ENCODE data around the gene DDX52. TPM values are rescaled to one million over a fixed set of nuclear protein-coding genes. Genes with fewer than 3 reads are reported as not detected.
"Not testable (repeated sequence)": the region's sequence is repeated elsewhere in the genome, so short reads cannot be mapped to it uniquely, and the experiment has no call there.

DDX52 gene, protein sequence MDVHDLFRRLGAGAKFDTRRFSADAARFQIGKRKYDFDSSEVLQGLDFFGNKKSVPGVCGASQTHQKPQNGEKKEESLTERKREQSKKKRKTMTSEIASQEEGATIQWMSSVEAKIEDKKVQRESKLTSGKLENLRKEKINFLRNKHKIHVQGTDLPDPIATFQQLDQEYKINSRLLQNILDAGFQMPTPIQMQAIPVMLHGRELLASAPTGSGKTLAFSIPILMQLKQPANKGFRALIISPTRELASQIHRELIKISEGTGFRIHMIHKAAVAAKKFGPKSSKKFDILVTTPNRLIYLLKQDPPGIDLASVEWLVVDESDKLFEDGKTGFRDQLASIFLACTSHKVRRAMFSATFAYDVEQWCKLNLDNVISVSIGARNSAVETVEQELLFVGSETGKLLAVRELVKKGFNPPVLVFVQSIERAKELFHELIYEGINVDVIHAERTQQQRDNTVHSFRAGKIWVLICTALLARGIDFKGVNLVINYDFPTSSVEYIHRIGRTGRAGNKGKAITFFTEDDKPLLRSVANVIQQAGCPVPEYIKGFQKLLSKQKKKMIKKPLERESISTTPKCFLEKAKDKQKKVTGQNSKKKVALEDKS
- total RNA-seq: 33.9 and 35.0 TPM in 2 replicates

DNA sequence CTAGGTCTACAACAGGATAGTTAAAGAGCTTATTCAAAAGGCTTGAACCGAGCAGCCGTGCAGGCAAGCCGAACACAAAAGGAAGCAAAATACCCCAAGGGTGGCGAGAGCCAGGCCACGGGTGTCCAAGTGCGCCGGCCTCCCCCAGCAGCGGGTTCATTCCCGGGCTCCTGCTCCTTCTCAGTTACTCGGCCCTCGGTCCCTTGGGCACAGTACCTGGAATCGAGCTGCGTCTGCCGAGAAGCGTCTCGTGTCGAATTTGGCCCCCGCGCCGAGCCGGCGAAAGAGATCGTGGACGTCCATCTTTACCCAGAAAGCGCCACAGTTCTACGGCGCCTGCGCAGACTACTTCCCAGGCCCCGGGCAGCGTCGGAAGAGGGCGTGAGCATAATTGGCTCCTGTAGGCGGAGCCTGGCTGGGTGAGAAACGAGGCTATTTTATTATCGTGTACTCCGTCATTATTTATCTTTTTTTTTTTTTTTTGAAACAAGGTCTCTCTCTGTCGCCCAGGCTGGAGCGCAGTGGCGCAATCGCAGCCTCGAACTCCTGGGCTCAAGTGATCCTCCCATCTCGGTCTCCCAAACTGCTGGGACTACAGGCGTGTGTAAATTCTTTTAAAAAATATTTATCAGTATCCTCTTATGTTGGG, at the start of gene DDX52:
DDX52 (minus strand) TSS at position 329 of the 649 bp plus-strand sequence; CDS start at position 303, 26 bp downstream.
- intact Hi-C loops (cut with micrococcal nuclease): loop anchor here (1.0 to 10.0 kb wide), 3 partner anchors 34 to 152 kb away; partner anchors contain the start of gene SYNRG

DNA sequence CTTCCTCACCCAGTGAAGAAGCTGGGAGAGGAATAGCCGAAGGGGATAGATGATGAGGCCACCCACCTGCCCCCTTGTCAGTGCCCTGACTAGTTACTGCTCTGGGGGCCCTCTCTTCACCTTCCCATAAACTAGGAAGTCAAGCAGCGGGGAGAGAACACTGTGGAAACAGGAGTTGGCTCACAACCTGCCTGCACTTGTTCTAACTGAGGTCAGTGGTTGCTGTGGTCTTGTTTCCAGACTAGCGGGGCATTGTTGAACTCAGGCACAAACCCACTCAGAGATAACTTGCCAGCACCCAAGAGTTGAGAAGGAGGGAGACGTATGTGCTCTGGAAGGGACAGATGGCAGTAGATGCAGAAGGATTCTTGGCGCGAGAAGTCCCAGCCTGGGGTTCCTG, 48.6 kb upstream of the DDX52 start:
- intact Hi-C loops (cut with micrococcal nuclease): no loop called here

DNA sequence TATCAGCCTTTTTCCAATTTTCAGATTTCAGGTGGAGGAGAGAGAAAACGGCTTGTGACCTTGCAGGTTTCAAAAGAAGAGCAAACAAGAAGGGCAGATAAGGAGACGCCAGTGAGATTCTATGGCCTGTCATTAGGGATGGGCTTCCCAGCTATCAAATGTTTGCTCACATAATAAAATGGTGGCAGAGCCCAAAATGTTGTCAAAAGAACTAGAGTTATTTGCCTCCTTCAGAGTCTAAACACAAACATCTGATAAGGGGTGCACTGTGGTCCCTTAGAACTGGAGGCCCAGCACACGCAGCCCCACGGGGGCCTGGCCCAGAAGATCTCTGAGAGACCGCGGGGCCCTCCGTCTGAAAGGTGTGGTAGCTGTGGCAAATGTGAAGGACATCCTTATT, 46.1 kb upstream of the DDX52 start:
- intact Hi-C loops (cut with micrococcal nuclease): no loop called here

DNA sequence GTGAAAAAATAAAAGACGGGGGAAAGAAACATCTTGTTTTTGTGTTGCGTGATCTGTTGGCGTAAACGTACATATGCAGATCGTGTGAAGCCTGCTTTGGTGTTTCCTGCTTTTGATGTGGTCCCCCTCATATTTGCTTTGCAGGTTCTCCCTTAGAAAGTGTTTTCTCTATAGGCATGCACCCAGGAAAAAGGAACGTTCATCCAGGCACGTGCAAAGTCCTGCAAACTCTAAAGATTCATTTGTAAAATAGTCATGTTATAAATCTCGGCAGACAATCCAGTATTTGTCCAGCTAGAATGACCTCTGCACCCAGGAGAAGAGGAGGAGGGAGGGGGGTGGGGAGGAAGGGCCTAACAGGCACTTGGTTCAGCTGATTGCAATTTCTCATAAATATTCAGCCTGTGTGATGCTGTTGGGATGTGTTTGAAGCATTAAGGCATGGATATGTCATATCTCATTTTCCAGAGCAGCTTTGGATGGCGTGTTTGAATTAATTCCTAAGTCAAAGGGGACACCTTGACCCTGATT, 40.3 kb upstream of the DDX52 start:
- intact Hi-C loops (cut with micrococcal nuclease): no loop called here

DNA sequence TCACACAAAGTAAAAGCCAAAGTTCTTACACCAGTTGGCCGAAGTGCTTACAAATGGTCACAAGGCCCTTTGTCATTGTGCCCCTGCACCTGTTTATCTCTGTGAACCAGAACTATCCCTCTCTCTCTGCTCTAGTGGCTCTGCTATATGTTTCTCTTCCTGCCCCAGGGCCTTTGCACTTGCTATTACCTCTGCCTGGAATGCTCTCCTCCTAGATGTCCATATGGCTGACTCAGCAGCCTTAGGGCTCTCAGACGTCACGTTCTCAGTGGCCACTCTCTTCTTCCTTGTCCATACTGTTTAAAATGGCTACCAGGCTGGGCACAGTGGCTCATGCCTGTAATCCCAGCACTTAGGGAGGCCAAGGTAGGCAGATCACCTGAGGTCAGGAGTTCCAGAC, 38.8 kb upstream of the DDX52 start:
- intact Hi-C loops (cut with micrococcal nuclease): no loop called here

DNA sequence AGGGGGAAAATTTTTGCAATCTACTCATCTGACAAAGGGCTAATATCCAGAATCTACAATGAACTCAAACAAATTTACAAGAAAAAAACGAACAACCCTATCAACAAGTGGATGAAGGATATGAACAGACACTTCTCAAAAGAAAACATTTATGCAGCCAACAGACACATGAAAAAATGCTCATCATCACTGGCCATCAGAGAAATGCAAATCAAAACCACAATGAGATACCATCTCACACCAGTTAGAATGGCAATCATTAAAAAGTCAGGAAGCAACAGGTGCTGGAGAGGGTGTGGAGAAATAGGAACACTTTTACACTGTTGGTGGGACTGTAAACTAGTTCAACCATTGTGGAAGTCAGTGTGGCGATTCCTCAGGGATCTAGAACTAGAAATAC, 36.7 kb upstream of the DDX52 start:
- intact Hi-C loops (cut with micrococcal nuclease): not testable (repeated sequence)

DNA sequence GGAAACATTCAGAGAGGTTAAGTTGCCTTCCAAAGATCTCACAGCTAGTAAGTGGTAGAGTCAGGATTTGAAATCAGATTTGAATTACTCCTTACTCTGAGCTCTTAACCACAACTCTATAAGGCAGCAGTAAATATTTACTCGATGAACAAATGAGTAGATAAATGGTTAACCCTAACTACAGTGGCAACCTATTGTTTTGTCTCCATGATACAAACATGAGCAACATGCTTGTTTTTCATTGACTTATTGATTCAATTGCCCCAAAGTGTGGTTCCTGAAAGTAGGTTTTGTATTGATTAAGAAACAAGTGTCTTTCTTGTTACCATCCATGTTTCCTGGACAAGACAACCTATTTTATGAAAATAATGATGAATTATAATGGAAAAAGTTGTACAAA, 34.8 kb upstream of the DDX52 start:
- intact Hi-C loops (cut with micrococcal nuclease): no loop called here

DNA sequence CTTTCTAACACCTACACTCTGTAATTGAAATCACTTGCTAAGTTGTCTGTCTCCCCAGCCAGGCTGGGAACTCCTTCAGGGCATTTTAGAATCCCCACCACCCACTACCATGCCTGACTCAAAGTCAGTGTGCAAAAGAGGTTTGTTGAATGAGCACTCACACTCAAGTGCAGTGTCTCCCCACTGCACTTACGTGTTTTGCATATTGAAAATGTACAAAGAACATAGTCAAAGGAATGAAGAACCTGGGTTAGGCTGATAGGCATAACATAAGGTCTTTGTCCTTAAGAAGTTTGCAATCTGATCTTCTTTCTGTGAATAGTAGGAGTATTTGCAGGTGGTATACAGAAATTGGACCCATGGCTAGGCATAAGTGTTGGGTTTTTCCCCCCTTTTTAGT, 33.8 kb upstream of the DDX52 start:
- intact Hi-C loops (cut with micrococcal nuclease): no loop called here

DNA sequence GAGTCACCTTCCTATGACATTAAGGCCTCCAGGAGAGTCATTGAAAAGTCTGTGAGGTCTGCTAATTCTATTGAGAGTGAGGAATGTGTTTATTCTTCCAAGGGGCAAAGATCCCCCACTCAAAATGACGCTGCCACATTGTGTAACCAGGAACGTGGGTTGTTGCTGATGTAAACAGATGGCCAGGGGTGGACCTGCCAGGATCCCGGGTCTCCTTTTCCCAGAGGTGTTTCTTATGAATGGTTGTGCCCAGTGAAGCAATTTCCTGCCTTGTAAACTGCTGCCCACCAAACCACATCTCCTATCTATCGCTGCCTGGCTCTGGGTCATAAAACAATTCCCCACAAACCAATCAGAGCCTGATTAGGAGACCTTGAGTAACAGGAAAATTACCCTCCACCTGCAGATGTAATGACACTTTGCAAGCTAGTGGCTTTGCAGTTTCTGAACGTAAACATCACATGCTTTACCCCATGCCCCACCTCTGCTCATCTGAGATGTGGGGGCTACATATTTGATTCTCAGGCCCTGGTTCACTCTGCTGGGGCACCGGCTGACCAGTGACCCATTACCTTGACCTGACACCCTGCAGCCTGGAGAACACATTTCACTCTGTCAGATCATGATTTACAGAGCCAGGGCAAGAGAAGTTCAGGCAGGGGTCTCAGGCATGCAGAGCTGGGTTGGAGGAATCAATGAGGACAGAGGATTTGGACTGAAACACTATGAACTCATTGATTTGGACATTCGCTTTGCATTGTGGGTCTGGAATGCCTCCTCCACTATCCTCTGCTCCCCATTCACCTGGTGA, 33.1 kb upstream of the DDX52 start:
- intact Hi-C loops (cut with micrococcal nuclease): no loop called here

DNA sequence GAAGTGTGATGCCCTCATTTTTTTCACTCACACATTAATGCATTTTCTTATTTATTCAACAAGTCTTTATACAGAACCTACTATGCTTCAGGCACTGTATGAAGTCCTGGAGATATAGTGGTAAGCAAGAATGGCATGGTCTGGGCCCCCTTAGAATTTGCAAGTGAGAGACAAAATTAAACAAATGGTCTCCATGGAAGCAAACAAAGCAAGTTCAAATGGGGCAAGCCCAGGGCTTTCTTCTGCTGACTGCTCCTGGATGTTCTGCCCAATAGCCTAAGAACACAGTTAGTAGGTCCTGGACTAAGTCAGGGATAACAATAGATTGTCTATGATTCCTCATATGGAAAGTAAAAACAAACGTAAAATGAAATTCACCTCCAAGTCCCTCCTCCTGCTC, 31.3 kb upstream of the DDX52 start:
- intact Hi-C loops (cut with micrococcal nuclease): no loop called here

DNA sequence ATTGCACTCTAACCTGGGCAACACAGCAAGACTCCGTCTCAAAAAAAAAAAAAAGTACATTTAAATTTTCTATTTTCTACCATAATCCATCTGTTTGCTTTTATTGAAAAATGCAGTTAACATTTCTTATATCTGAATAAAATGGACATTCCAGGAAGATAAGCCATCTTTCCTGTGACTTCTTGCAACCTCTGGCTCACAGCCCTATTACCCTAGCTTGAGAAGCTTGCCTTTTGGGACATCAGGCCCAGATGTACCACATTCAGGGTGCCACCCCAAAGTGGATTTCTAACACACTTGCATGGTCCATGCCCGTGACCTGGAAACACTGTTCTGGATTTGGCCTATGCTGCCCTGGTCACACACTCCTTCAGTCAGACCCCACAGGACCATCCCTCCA, 30.1 kb upstream of the DDX52 start:
- intact Hi-C loops (cut with micrococcal nuclease): no loop called here

DNA sequence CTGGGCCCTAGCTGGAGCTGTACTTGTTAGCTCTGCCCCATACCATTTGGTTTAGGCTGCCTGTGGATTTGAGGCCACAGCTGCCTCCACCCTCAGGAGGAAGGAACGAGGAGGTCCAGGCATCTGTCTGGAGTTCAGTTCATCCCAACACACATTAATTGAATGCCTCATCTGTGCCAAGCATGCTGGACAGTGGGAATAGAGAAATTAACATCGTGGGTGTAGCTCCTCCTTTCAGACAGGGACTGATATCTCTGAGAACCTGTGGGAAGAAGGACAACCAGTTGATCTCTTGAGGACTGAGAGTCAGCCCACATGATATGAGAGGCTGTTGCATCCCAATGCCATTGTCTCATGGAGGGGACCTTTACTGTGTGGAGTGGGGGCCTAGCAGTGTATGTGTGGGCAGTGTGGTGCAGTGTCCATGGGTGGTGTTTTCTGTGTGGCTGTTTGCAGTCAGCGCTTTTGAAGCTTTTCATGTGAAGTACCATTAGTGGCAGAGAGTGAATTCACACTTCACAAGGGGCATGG, 29.4 kb upstream of the DDX52 start:
- intact Hi-C loops (cut with micrococcal nuclease): no loop called here

DNA sequence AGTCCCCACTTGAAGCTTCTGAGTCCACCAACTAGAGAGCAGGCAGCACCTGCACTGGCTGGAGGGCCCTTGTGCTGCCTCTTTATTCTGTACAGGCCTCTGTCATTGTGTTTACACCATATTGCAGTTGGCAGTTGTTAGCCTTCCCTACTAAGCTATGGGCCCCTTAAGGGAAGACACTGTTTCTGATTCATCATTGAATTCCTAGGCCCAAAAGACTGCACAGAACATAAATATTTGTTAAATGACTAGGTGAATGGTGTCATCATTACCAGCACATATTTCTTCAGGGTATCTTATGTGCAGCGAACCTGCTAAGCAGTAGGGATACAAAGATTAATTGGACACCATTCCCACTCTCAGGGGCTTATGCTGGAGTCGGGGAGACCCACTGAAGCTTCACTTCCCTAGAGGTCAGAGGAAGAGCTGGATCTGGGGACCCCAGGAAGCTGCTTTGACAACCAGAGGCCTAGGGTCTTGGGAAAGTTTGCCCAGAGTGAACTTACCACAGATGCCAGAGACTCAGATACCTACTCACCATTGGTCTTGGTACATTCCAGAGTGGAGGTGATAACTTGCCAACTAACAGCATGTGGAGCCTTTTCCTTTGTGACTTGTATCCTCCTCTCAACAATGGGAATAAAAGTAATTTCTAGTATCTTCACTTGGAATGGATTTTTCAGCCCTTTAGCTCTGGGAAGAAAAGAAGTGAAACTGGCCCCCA, 28.7 kb upstream of the DDX52 start:
- intact Hi-C loops (cut with micrococcal nuclease): no loop called here

DNA sequence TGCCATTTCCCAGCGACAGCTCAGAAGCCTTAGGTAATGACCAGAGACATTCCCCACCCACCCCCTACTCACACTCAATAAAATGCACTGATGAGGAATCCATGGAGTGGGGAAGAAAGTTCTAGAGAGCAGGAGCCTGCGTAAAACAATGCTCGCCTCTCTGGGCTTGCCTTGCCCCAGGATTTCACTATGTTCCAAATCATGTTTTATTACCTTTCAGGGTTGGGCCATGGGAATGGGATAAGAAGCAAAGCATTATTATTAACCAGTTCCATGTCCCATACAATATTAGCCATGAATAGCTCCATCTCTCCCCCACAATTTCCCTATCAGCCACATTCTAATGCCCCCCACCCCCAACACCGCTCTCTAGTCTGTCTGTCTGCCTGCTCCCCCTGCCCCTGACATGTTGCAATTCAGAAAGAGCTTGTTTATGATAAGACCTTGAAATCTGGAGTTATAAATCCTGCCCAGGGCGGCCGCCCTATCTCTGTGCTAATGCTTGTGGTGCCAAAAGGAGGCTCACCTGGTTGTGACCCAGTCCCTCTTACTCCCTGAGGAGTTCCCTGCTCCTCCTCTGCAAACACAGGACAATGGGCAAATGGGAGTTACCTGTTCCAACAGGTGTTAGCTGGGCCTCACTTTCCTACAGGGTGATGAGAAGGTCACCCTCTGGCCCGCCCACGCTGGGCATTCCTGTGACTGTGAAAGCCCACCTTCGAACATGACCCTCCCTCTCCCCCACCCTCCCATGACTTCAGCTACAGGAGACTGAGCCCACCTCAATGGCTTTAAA, 28.0 kb upstream of the DDX52 start:
- intact Hi-C loops (cut with micrococcal nuclease): no loop called here

DNA sequence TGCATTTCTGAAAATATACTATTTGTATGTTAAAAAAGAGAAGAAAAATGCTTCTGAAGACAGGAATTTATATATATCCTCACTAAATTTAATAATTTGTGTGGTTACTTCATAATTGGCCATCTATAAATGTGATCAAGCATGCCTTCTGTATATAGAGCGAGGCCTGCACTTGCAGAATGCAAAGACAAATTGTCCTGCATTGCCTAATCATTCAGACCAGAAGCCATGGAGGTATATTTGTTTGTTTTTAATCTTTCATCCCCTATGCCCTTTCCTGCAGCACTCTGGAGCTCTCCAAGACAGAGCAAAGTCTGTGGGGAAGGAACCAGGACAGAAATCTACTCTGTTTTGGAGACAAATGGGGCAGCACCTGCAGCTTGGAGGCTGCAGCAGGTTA, 23.8 kb upstream of the DDX52 start:
- intact Hi-C loops (cut with micrococcal nuclease): no loop called here

DNA sequence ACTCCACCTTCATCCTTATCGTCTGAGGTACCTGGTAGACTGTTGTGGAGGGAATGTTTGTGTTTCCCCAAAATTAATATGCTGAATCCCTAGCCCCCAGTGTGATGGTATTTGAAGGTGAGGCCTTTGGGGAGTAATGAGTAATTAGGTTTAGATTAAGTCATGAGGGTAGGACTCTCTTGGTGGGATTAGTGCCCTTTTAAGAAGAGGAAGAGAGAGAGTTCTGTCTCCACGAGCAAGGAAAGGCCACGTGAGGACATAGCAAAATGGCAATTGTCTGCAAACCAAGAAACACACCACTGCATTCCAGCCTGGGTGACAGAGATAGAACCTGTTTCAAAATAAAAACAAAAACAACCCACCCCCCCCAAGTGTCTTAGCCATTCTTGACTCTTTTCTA, 21.0 kb upstream of the DDX52 start:
- intact Hi-C loops (cut with micrococcal nuclease): no loop called here

DNA sequence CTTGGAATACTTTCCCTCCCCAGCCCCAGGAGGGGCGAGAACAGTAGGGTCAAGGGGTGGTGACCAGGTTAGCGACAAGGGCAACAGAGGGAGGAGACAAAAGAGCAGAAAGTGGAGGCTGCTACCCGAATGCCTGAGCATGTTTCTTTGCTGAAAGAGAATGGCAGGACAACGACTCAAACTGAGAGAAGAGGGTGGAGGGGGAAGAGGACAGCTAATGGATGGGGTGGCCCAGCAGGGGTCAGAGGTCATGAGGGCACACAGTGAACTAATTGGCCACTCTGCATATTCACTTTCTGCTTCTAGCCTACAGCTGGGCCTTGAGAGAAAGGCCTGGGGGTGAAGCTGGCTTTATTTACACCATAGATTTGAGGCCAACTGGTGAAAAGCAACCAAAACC, 19.1 kb upstream of the DDX52 start:
- intact Hi-C loops (cut with micrococcal nuclease): no loop called here

DNA sequence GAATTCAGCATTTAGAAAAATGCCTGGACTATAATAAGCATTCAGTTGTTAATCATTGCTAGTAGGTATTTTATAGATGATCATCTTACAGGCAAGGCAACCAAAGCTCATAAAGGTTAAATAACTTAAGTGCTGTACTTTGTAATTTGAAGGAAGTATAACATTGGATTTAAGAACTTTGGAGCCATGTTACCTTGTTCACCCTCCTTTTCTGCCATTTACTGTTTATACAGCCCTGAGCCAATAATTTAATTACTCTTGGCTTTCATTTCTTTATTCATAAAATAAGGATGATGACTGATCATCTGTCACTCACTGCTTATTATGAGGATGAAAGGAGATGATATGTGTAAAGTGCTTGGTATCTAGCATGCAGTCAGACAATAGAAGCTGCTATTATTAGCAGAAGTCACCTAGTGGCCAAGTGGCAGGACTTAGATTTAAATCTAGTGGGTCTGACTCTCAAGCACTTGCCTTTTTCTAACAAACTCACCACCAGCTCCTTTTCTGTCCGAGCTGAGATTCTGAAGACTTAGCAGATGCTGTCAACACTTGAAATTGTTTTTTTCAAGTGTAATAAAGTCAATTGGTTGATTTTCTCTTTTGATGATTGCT, 18.3 kb upstream of the DDX52 start:
- intact Hi-C loops (cut with micrococcal nuclease): no loop called here

DNA sequence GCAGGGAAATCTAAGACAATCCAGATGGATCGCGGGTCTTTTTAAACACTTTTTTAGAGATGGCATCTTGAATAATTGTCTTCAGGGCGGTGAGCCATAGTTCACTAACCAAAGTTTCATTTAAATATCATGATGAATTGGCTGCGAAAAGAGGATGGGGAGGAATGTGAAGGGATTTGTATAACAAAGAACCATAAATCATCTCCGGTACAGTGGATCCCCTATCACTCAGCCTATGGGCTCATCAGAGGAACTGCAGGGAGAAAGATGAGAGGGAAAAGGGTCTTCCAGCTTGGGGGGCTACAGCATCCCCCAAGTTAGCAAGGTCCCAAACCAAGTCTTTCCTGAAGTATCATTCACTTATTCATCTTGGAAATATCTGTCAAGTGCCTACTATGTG, 16.7 kb upstream of the DDX52 start:
- intact Hi-C loops (cut with micrococcal nuclease): no loop called here

All from T-helper 2 cell treated with Interferon-gamma antibody and Interleukin-4, amounts not matched to agents 100 ng/mL and 5 ng/mL, for 36 hours (primary cell).